ENCODE results near the gene CDH22. TPM values are rescaled to one million over a fixed set of nuclear protein-coding genes. Genes with fewer than 3 reads are reported as not detected.

CDH22 gene
- total and polyA plus RNA-seq, 12 donors, result 0.19 to 2.9 (median 0.97) TPM; not detected in 4

- intact Hi-C loops (cut with DNase I), result no loop called here
- no peaks in the 10 kb centered on the region for H3K36me3 ChIP-seq (replicated peaks in 1 of 2)
- H3K4me3 ChIP-seq, result no peak overlapping the region
- H3K27me3 ChIP-seq, result peaks cover 53% of the 10 kb centered on the region
- DNase-seq, result no peak
- H3K27ac ChIP-seq, result no peak overlapping the region
- H3K9me3 ChIP-seq (replicated peaks in 1 of 3), result no peaks in the 10 kb centered on the region
- TF ChIP-seq, protein P1, sequence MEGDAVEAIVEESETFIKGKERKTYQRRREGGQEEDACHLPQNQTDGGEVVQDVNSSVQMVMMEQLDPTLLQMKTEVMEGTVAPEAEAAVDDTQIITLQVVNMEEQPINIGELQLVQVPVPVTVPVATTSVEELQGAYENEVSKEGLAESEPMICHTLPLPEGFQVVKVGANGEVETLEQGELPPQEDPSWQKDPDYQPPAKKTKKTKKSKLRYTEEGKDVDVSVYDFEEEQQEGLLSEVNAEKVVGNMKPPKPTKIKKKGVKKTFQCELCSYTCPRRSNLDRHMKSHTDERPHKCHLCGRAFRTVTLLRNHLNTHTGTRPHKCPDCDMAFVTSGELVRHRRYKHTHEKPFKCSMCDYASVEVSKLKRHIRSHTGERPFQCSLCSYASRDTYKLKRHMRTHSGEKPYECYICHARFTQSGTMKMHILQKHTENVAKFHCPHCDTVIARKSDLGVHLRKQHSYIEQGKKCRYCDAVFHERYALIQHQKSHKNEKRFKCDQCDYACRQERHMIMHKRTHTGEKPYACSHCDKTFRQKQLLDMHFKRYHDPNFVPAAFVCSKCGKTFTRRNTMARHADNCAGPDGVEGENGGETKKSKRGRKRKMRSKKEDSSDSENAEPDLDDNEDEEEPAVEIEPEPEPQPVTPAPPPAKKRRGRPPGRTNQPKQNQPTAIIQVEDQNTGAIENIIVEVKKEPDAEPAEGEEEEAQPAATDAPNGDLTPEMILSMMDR (IDR thresholded peaks at IDR 0.05), result no peak
- TF ChIP-seq POLR2A (IDR thresholded peaks at IDR 0.05), result no peak
- WGBS, 4 donors, result 57 to 76% (median 69%) methylated on average over 2 of the region's 2 CpGs
- peaks cover 5 to 9% of the 10 kb centered on the region in 2 donors for H3K4me1 ChIP-seq (replicated peaks in 1 of 2)
Measured at GRCh38 chr20:46309945-46310344, 1.6 kb upstream of the CDH22 start.

- Histone ChIP-seq H3K4me1 (replicated peaks in 1 of 2) (peaks cover 5 to 9% of the 10 kb centered on the region in 2 donors), H3K9me3 (replicated peaks in 1 of 3) (no peaks in the 10 kb centered on the region), H3K4me3 (peak overlapping the region in 1 of 4 donors; percentile 55), H3K36me3 (replicated peaks in 1 of 2) (no peaks in the 10 kb centered on the region), H3K27ac (no peak overlapping the region), H3K27me3 (peaks cover 36% of the 10 kb centered on the region)
- no peak for DNase-seq
- TF ChIP-seq POLR2A (IDR thresholded peaks at IDR 0.05), result no peak
- intact Hi-C loops (cut with DNase I), result no loop called here
- WGBS, 4 donors, result 0% methylated on average over 4 to 35 of the region's 35 CpGs; no CpG with 5 or more reads in 1 of the 4 donors
Measured at GRCh38 chr20:46307999-46308257, 370 bp downstream of the CDH22 start.

GRCh38 chr20:46307139-46307998 is 929 bp downstream of the CDH22 start:
- Histone ChIP-seq H3K9me3 (replicated peaks in 1 of 3) (no peaks in the 10 kb centered on the region), H3K4me3 (peak overlapping the region in 1 of 4 donors; percentile 55), H3K36me3 (replicated peaks in 1 of 2) (no peaks in the 10 kb centered on the region), H3K4me1 (replicated peaks in 1 of 2) (peaks cover 5 to 9% of the 10 kb centered on the region in 2 donors), H3K27me3 (peaks cover 31% of the 10 kb centered on the region), H3K27ac (no peak overlapping the region)
- no peak for TF ChIP-seq POLR2A (IDR thresholded peaks at IDR 0.05)
- TF ChIP-seq, protein P1 (IDR thresholded peaks at IDR 0.05), result peak; percentile 59 to 79 (median 70)
- peak; percentile 45 to 69 (median 52) for DNase-seq
- WGBS, 4 donors, result 0 to 4% (median 1%) methylated on average over 3 to 90 of the region's 90 CpGs
- intact Hi-C loops (cut with DNase I), result no loop called here

- no peak for DNase-seq
- Histone ChIP-seq H3K4me1 (replicated peaks in 1 of 2) (peaks cover 5 to 9% of the 10 kb centered on the region in 2 donors), H3K36me3 (replicated peaks in 1 of 2) (no peaks in the 10 kb centered on the region), H3K9me3 (replicated peaks in 1 of 3) (no peaks in the 10 kb centered on the region), H3K4me3 (no peak overlapping the region), H3K27ac (no peak overlapping the region), H3K27me3 (peaks cover 30% of the 10 kb centered on the region)
- WGBS, 4 donors, result 26 to 30% (median 28%) methylated on average over 9 to 10 of the region's 10 CpGs
- no peak for TF ChIP-seq POLR2A (IDR thresholded peaks at IDR 0.05)
- TF ChIP-seq, protein P1 (IDR thresholded peaks at IDR 0.05), result no peak
- intact Hi-C loops (cut with DNase I), result no loop called here
Measured at GRCh38 chr20:46306743-46307138, 1.6 kb downstream of the CDH22 start.

- intact Hi-C loops (cut with DNase I), result no loop called here
- 61 to 77% (median 68%) methylated on average over 7 to 9 of the region's 9 CpGs for WGBS, 4 donors
- TF ChIP-seq POLR2A (IDR thresholded peaks at IDR 0.05), result no peak
- TF ChIP-seq, protein P1 (IDR thresholded peaks at IDR 0.05), result no peak
Measured at GRCh38 chr20:46305973-46306360, 2.3 kb downstream of the CDH22 start.

More at GRCh38 chr20:46305973-46306360, 2.3 kb downstream of the CDH22 start:
- H3K9me3 ChIP-seq (replicated peaks in 1 of 3), result no peaks in the 10 kb centered on the region
- H3K27ac ChIP-seq, result no peak overlapping the region
- H3K4me1 ChIP-seq (replicated peaks in 1 of 2), result peaks cover 5 to 9% of the 10 kb centered on the region in 2 donors
- no peak for DNase-seq
- H3K27me3 ChIP-seq, result peaks cover 25% of the 10 kb centered on the region
- no peaks in the 10 kb centered on the region for H3K36me3 ChIP-seq (replicated peaks in 1 of 2)
- H3K4me3 ChIP-seq, result no peak overlapping the region

Data from adrenal gland (tissue), 12 donors.